ENCODE measurements around the gene GJB2.

GRCh38 chr13:20241593-20241992 is 48.9 kb upstream of the GJB2 start:
- TF ChIP-seq EZH2phosphoT487 (IDR thresholded peaks at IDR 0.05; ENCODE audit: insufficient read depth, low read depth) (no peak), EZH2 (IDR thresholded peaks at IDR 0.05; ENCODE audit: insufficient read depth, poor library complexity, severe bottlenecking) (no peak)

Measured in GM23248 (cell line).